CD4-positive, CD25-positive, alpha-beta regulatory T cell (primary cell): Measurements from ENCODE around the gene C1orf141. TPM values are rescaled to one million over a fixed set of nuclear protein-coding genes. Genes with fewer than 3 reads are reported as not detected.

ENCODE experiments used
- ATAC-seq, 2 donors: fragments of 150-1000 bp; cut with Tn5 transposase; one replicate each; pipeline ENCODE4 v1.10.0; 2021; ENCODE audit warnings: low read depth in 2 of 2, moderate number of reproducible peaks in 2 of 2, moderate library complexity in 1 of 2
- DNase-seq, 3 donors: peaks; one replicate each; pipeline versions ENCODE4 v3.0.0 to v3.0.0-alpha.2; 2012 to 2022; ENCODE audit warnings: mixed read lengths in 1 of 3
- H3K27ac ChIP-seq: one replicate; pipeline ENCODE4 v1.7.0; 2013; ENCODE audit warnings: mild to moderate bottlenecking, low read length; ENCODE audit not compliant: insufficient read depth, poor library complexity, severe bottlenecking
- H3K27me3 ChIP-seq: one replicate; pipeline ENCODE4 v1.7.0; 2013; ENCODE audit warnings: low read length; ENCODE audit not compliant: control insufficient read depth, insufficient read depth
- H3K36me3 ChIP-seq: one replicate; pipeline ENCODE4 v1.7.0; 2013; ENCODE audit warnings: mild to moderate bottlenecking, low read length, moderate library complexity; ENCODE audit not compliant: control insufficient read depth, insufficient read depth
- H3K4me1 ChIP-seq: 2 replicates; pipeline ENCODE4 v1.7.0; 2013; ENCODE audit warnings: mild to moderate bottlenecking, low read length; ENCODE audit not compliant: insufficient read depth, control insufficient read depth, poor library complexity, severe bottlenecking
- H3K4me3 ChIP-seq: one replicate; pipeline ENCODE4 v1.7.0; 2013; ENCODE audit warnings: low read depth, mild to moderate bottlenecking, low read length, moderate library complexity
- H3K9me3 ChIP-seq, 2 experiments: 1 replicate in 1 of 2; 2 replicates in 1 of 2; pipeline ENCODE4 v1.7.0; 2013; ENCODE audit warnings: low read length in 2 of 2, mild to moderate bottlenecking in 1 of 2, moderate library complexity in 1 of 2; ENCODE audit not compliant: control insufficient read depth in 2 of 2
- H3K27ac Mint-ChIP-seq, 3 donors: one replicate each; pipeline ENCODE4 v1.8.0; 2020 to 2022; ENCODE audit warnings: mild to moderate bottlenecking in 3 of 3, mixed read lengths in 3 of 3, moderate library complexity in 2 of 3
- H3K27me3 Mint-ChIP-seq: one replicate; pipeline ENCODE4 v1.8.0; 2022; ENCODE audit warnings: mild to moderate bottlenecking, mixed read lengths
- H3K36me3 Mint-ChIP-seq: one replicate; pipeline ENCODE4 v1.8.0; 2020; ENCODE audit warnings: mixed read lengths
- H3K4me1 Mint-ChIP-seq, 4 donors: one replicate each; pipeline ENCODE4 v1.8.0; 2020 to 2022; ENCODE audit warnings: mixed read lengths in 4 of 4, mild to moderate bottlenecking in 1 of 4
- H3K4me3 Mint-ChIP-seq, 4 donors: one replicate each; pipeline ENCODE4 v1.8.0; 2020 to 2022; ENCODE audit warnings: mild to moderate bottlenecking in 4 of 4, mixed read lengths in 4 of 4, moderate library complexity in 3 of 4
- H3K9me3 Mint-ChIP-seq, 7 donors: one replicate each; pipeline ENCODE4 v1.8.0; 2020 to 2022; ENCODE audit warnings: mixed read lengths in 7 of 7, mild to moderate bottlenecking in 3 of 7, moderate library complexity in 2 of 7
- polyA plus RNA-seq, 4 donors: library from polyadenylated mRNA; unstranded; fragments of 300-500 nt; fragmentation: Illumina TruSeq; gene quantifications; one replicate each; pipeline ENCODE4 v1.2.3, GENCODE V29; 2021
- total RNA-seq: library from RNA; stranded (reverse); gene quantifications from one replicate; pipeline ENCODE4 v1.2.3, GENCODE V29; 2022

The C1orf141 gene
- total and polyA plus RNA-seq, 5 donors from 2014 or later, result not detected

GRCh38 chr1:67110352-67110751, 24.4 kb downstream of the C1orf141 start:
- ATAC-seq (no peak), DNase-seq (no peak)
- Histone ChIP-seq H3K27me3 (no peaks in the 10 kb centered on the region), H3K9me3 (peaks cover 9 to 14% of the 10 kb centered on the region in 2 experiments), H3K4me1 (no peaks in the 10 kb centered on the region), H3K36me3 (no peaks in the 10 kb centered on the region), H3K27ac (no peak overlapping the region), H3K4me3 (no peak overlapping the region)
- Mint-ChIP-seq H3K4me3 (no peak overlapping the region), H3K4me1 (peaks cover 0 to 4% (median 0%) of the 10 kb centered on the region in 4 donors), H3K36me3 (no peaks in the 10 kb centered on the region), H3K27me3 (peaks cover 14% of the 10 kb centered on the region), H3K9me3 (peaks cover 0 to 9% (median 3%) of the 10 kb centered on the region in 7 donors), H3K27ac (no peak overlapping the region)

GRCh38 chr1:67105508-67105907, 29.3 kb downstream of the C1orf141 start:
- Histone ChIP-seq H3K27ac (no peak overlapping the region), H3K9me3 (no peaks in the 10 kb centered on the region), H3K36me3 (no peaks in the 10 kb centered on the region), H3K27me3 (no peaks in the 10 kb centered on the region), H3K4me3 (no peak overlapping the region), H3K4me1 (no peaks in the 10 kb centered on the region)
- DNase-seq, result no peak
- Mint-ChIP-seq H3K4me1 (peaks cover 0 to 4% (median 0%) of the 10 kb centered on the region in 4 donors), H3K36me3 (no peaks in the 10 kb centered on the region), H3K27ac (no peak overlapping the region), H3K4me3 (no peak overlapping the region), H3K27me3 (peaks cover 17% of the 10 kb centered on the region), H3K9me3 (peaks cover 0 to 3% (median 0%) of the 10 kb centered on the region in 7 donors)
- no peak for ATAC-seq

- H3K4me1 Mint-ChIP-seq, result peaks cover 0 to 4% (median 0%) of the 10 kb centered on the region in 4 donors
- no peak overlapping the region for H3K27ac Mint-ChIP-seq
- no peak overlapping the region for H3K4me3 Mint-ChIP-seq
- H3K4me3 ChIP-seq, result no peak overlapping the region
- ATAC-seq (no peak), DNase-seq (no peak)
- H3K4me1 ChIP-seq, result no peaks in the 10 kb centered on the region
- H3K9me3 Mint-ChIP-seq, result no peaks in the 10 kb centered on the region
- no peak overlapping the region for H3K27ac ChIP-seq
- no peaks in the 10 kb centered on the region for H3K36me3 ChIP-seq
- H3K36me3 Mint-ChIP-seq, result no peaks in the 10 kb centered on the region
- no peaks in the 10 kb centered on the region for H3K27me3 ChIP-seq
- no peaks in the 10 kb centered on the region for H3K9me3 ChIP-seq
- H3K27me3 Mint-ChIP-seq, result peaks cover 33% of the 10 kb centered on the region
Observed at GRCh38 chr1:67103548-67103947, 31.2 kb downstream of the C1orf141 start.

GRCh38 chr1:67100833-67101232, 33.9 kb downstream of the C1orf141 start:
- Mint-ChIP-seq H3K36me3 (no peaks in the 10 kb centered on the region), H3K4me1 (no peaks in the 10 kb centered on the region), H3K27ac (no peak overlapping the region), H3K4me3 (no peak overlapping the region), H3K9me3 (peaks cover 0 to 2% (median 0%) of the 10 kb centered on the region in 7 donors), H3K27me3 (peaks cover 35% of the 10 kb centered on the region)
- no peak for DNase-seq
- Histone ChIP-seq H3K36me3 (no peaks in the 10 kb centered on the region), H3K27ac (no peak overlapping the region), H3K9me3 (no peaks in the 10 kb centered on the region), H3K4me1 (no peaks in the 10 kb centered on the region), H3K27me3 (peaks cover 5% of the 10 kb centered on the region), H3K4me3 (no peak overlapping the region)
- no peak for ATAC-seq

- H3K27me3 ChIP-seq, result peaks cover 7% of the 10 kb centered on the region
- Mint-ChIP-seq H3K4me3 (no peak overlapping the region), H3K27me3 (peaks cover 47% of the 10 kb centered on the region), H3K36me3 (no peaks in the 10 kb centered on the region), H3K27ac (no peak overlapping the region), H3K9me3 (peaks cover 0 to 2% (median 0%) of the 10 kb centered on the region in 7 donors), H3K4me1 (no peaks in the 10 kb centered on the region)
- DNase-seq (no peak), ATAC-seq (no peak)
- H3K9me3 ChIP-seq, result no peaks in the 10 kb centered on the region
- no peak overlapping the region for H3K27ac ChIP-seq
- H3K36me3 ChIP-seq, result no peaks in the 10 kb centered on the region
- no peaks in the 10 kb centered on the region for H3K4me1 ChIP-seq
- no peak overlapping the region for H3K4me3 ChIP-seq
Observed at GRCh38 chr1:67097305-67097704, 37.5 kb downstream of the C1orf141 start.

- Mint-ChIP-seq H3K9me3 (peaks cover 0 to 2% (median 0%) of the 10 kb centered on the region in 7 donors), H3K27ac (no peak overlapping the region), H3K27me3 (peaks cover 33% of the 10 kb centered on the region), H3K4me3 (no peak overlapping the region), H3K4me1 (no peaks in the 10 kb centered on the region), H3K36me3 (no peaks in the 10 kb centered on the region)
- ATAC-seq (no peak), DNase-seq (no peak)
- Histone ChIP-seq H3K27me3 (peaks cover 7% of the 10 kb centered on the region), H3K36me3 (no peaks in the 10 kb centered on the region), H3K9me3 (no peaks in the 10 kb centered on the region), H3K4me1 (no peaks in the 10 kb centered on the region), H3K27ac (no peak overlapping the region), H3K4me3 (no peak overlapping the region)
Observed at GRCh38 chr1:67094191-67094590, 40.6 kb downstream of the C1orf141 start.

- Mint-ChIP-seq H3K36me3 (no peaks in the 10 kb centered on the region), H3K27me3 (peaks cover 14% of the 10 kb centered on the region), H3K4me3 (no peak overlapping the region), H3K27ac (no peak overlapping the region), H3K4me1 (no peaks in the 10 kb centered on the region), H3K9me3 (peaks cover 0 to 4% (median 0%) of the 10 kb centered on the region in 7 donors)
- ATAC-seq, result no peak
- Histone ChIP-seq H3K9me3 (no peaks in the 10 kb centered on the region), H3K27me3 (no peaks in the 10 kb centered on the region), H3K4me1 (no peaks in the 10 kb centered on the region), H3K4me3 (no peak overlapping the region), H3K27ac (no peak overlapping the region), H3K36me3 (no peaks in the 10 kb centered on the region)
- no peak for DNase-seq
Observed at GRCh38 chr1:67089685-67090208, 45.0 kb downstream of the C1orf141 start.

- peaks cover 0 to 4% (median 0%) of the 10 kb centered on the region in 7 donors for H3K9me3 Mint-ChIP-seq
- no peaks in the 10 kb centered on the region for H3K4me1 Mint-ChIP-seq
- H3K27me3 Mint-ChIP-seq, result peaks cover 10% of the 10 kb centered on the region
- Histone ChIP-seq H3K36me3 (no peaks in the 10 kb centered on the region), H3K4me1 (no peaks in the 10 kb centered on the region), H3K27me3 (no peaks in the 10 kb centered on the region), H3K9me3 (no peaks in the 10 kb centered on the region), H3K4me3 (no peak overlapping the region), H3K27ac (no peak overlapping the region)
- DNase-seq, result no peak
- ATAC-seq, result no peak
- no peak overlapping the region for H3K4me3 Mint-ChIP-seq
- H3K27ac Mint-ChIP-seq, result no peak overlapping the region
- no peaks in the 10 kb centered on the region for H3K36me3 Mint-ChIP-seq
Observed at GRCh38 chr1:67088440-67088839, 46.3 kb downstream of the C1orf141 start.
